BJ (cell line): ENCODE results near the gene AHRR. TPM values are rescaled to one million over a fixed set of nuclear protein-coding genes. Genes with fewer than 3 reads are reported as not detected.

Experiments
- CTCF ChIA-PET: fragments of 350-600 bp; formaldehyde crosslinking; extraction: SDS; loops from one replicate; lab custom pipeline; 2021; ENCODE audit warnings: antibody characterized with exemption, inconsistent platforms; lab: Yijun Ruan, JAX
- POLR2A ChIA-PET: fragments of 300-600 bp; sonication (Branson Sonifier 250); formaldehyde crosslinking; extraction: SDS; loops from one replicate; lab custom pipeline; 2021; ENCODE audit warnings: antibody characterized with exemption; lab: Charles Lee
- DNase-seq: peaks from one replicate; pipeline ENCODE4 v3.0.0-alpha.2; 2011; ENCODE audit warnings: low read depth
- H3K27me3 ChIP-seq: 2 replicates; pipeline ENCODE4 v1.6.0; 2011; ENCODE audit warnings: low read length; ENCODE audit not compliant: control insufficient read depth, insufficient read depth
- H3K36me3 ChIP-seq: 2 replicates; pipeline ENCODE4 v1.5.1; 2011; ENCODE audit warnings: low read length; ENCODE audit not compliant: control insufficient read depth, insufficient read depth
- H3K4me3 ChIP-seq: 2 replicates; pipeline ENCODE4 v1.5.1; 2011; ENCODE audit warnings: low read depth, mild to moderate bottlenecking, control low read depth, low read length
- CTCF ChIP-seq: IDR thresholded peaks from 2 replicates; pipeline ENCODE4 v1.5.1; 2011; ENCODE audit warnings: low read depth, mild to moderate bottlenecking, control low read depth, inconsistent platforms, low read length, moderate library complexity; ENCODE audit not compliant: insufficient read depth
- polyA plus RNA-seq: library from polyadenylated mRNA; depleted of rRNA; stranded (reverse); fragments of >200 nt; gene quantifications from 2 replicates; pipeline ENCODE4 v1.2.3, GENCODE V29; 2011

AHRR gene
- polyA plus RNA-seq, 1 experiment: 36.4 TPM

- ChIA-PET POLR2A (no interaction called here), CTCF (no interaction called here)
- no peaks in the 10 kb centered on the region for H3K27me3 ChIP-seq
- TF ChIP-seq CTCF: no peak
- no peak for DNase-seq
- peaks cover 28% of the 10 kb centered on the region for H3K36me3 ChIP-seq
- H3K4me3 ChIP-seq: no peak overlapping the region
These were observed 34.4 kb downstream of the AHRR start for GRCh38 chr5:355958-356357.

GRCh38 chr5:359301-359897, 37.9 kb downstream of the AHRR start:
- CTCF ChIA-PET: interaction anchor here (0.6 kb wide), 1 partner anchor 11 kb away, joined by 3 read pairs; no protein-coding TSS in a partner anchor
- Histone ChIP-seq H3K27me3 (no peaks in the 10 kb centered on the region), H3K4me3 (no peak overlapping the region), H3K36me3 (peaks cover 32% of the 10 kb centered on the region)
- no peak for DNase-seq
- TF ChIP-seq CTCF: no peak
- POLR2A ChIA-PET: no interaction called here

GRCh38 chr5:360257-361027, 38.9 kb downstream of the AHRR start:
- no peak for DNase-seq
- H3K36me3 ChIP-seq: peaks cover 27% of the 10 kb centered on the region
- H3K4me3 ChIP-seq: no peak overlapping the region
- no peaks in the 10 kb centered on the region for H3K27me3 ChIP-seq
- ChIA-PET POLR2A (no interaction called here), CTCF (interaction anchor here (0.6 to 0.7 kb wide), 3 partner anchors 8 to 19 kb away, joined by 3 read pairs; no protein-coding TSS in a partner anchor)
- no peak for TF ChIP-seq CTCF

GRCh38 chr5:362189-362588, 40.7 kb downstream of the AHRR start:
- DNase-seq: no peak
- POLR2A ChIA-PET: no interaction called here
- no peaks in the 10 kb centered on the region for H3K27me3 ChIP-seq
- CTCF ChIA-PET: no interaction called here
- no peak for TF ChIP-seq CTCF
- H3K36me3 ChIP-seq: peaks cover 29% of the 10 kb centered on the region
- no peak overlapping the region for H3K4me3 ChIP-seq

GRCh38 chr5:362978-363765, 41.7 kb downstream of the AHRR start:
- CTCF ChIA-PET: interaction anchor here (1.4 kb wide), 1 partner anchor 13 kb away, joined by 4 read pairs; no protein-coding TSS in a partner anchor

More at GRCh38 chr5:362978-363765, 41.7 kb downstream of the AHRR start:
- POLR2A ChIA-PET: no interaction called here
- peaks cover 29% of the 10 kb centered on the region for H3K36me3 ChIP-seq
- no peak for DNase-seq
- H3K27me3 ChIP-seq: no peaks in the 10 kb centered on the region
- TF ChIP-seq CTCF: no peak
- no peak overlapping the region for H3K4me3 ChIP-seq
